ENCODE measurements around the gene NDUFS8. TPM values are rescaled to one million over a fixed set of nuclear protein-coding genes. Genes with fewer than 3 reads are reported as not detected.

NDUFS8 gene
- total and polyA plus RNA-seq, 10 of the 15 experiments (the other 5 are each of a cell fraction or from before 2014, with no cell fraction given), result 17.6 to 308 (median 120) TPM

- no peak for TF ChIP-seq RAD21 (IDR thresholded peaks at IDR 0.05; ENCODE audit: insufficient read depth, low read depth, low read length)
- TF ChIP-seq NFXL1 (IDR thresholded peaks at IDR 0.05; ENCODE audit: borderline replicate concordance), result no peak
Observed at GRCh38 chr11:68026391-68027105, 3.9 kb upstream of the NDUFS8 start (continued).

- ChIA-PET SMC1A (ENCODE audit: uncharacterized antibody, unreplicated experiment) (no interaction called here), POLR2A (no interaction called here), CTCF (no interaction called here), RAD21 (ENCODE audit: unreplicated experiment) (interaction anchor here (1.4 kb wide), 1 partner anchor 17 kb away, joined by 3 read pairs; the partner anchor contains the start of gene ALDH3B1)
- H3K9ac ChIP-seq (ENCODE audit: control insufficient read depth, insufficient read depth, low read length), result no peak overlapping the region
- no peak overlapping the region for H2AFZ ChIP-seq (ENCODE audit: control insufficient read depth, low read depth, low read length)
- in situ Hi-C loops (cut with MboI) (no loop called here), intact Hi-C loops (cut with micrococcal nuclease; ENCODE audit: unreplicated experiment) (loop anchor here (10.0 kb wide), 1 partner anchor 427 kb away; no protein-coding TSS in a partner anchor)
- H3K9me3 ChIP-seq (replicated peaks; ENCODE audit: control insufficient read depth, insufficient read depth, low read length), result no peaks in the 10 kb centered on the region
- peaks cover 17% of the 10 kb centered on the region for H3K4me1 ChIP-seq (ENCODE audit: control insufficient read depth, insufficient read depth, low read length)
- no peak for DNase-seq (ENCODE audit: low read depth, low spot score)
- WGBS (ENCODE audit: insufficient coverage, insufficient replicate concordance, low lambda C conversion rate, missing lambda C conversion rate), result 98% methylated on average over 16 of the region's 21 CpGs
- H3K4me3 ChIP-seq, result no peak overlapping the region
- no peak for FAIRE-seq
- ATAC-seq, result no peak
- no peak overlapping the region for H3K4me2 ChIP-seq (ENCODE audit: control insufficient read depth, insufficient read depth)
- no peak overlapping the region for H3K27ac ChIP-seq (ENCODE audit: control insufficient read depth, insufficient read depth)
- BruUV-seq (replicated peaks), result no TSS peak
- TF ChIP-seq CEBPZ (IDR thresholded peaks at IDR 0.05; ENCODE audit: low read depth, low read length) (no peak), GATAD2B (conservative IDR thresholded peaks at IDR 0.05; ENCODE audit: low read depth) (no peak), ZNF217 (IDR thresholded peaks at IDR 0.05) (no peak), SUPT20H (IDR thresholded peaks at IDR 0.05; ENCODE audit: borderline replicate concordance, control insufficient read depth, low read depth, low read length) (no peak), STAT3 (IDR thresholded peaks at IDR 0.05; ENCODE audit: low read depth, low read length) (no peak), CREB1 (IDR thresholded peaks at IDR 0.05; ENCODE audit: low read depth) (no peak), PRDM15 (CRISPR knock-in tag; IDR thresholded peaks at IDR 0.05) (no peak)
- peaks cover 0 to 2% of the 10 kb centered on the region in 2 experiments; a peak in 1 of 4 replicates for H3K36me3 ChIP-seq (ENCODE audit: control insufficient read depth in 2 of 2, insufficient read depth in 2 of 2, low read length in 1 of 2)
- peaks cover 18% of the 10 kb centered on the region for H3K79me2 ChIP-seq (ENCODE audit: control insufficient read depth, insufficient read depth, low read length)
- no peaks in the 10 kb centered on the region for H3K27me3 ChIP-seq (replicated peaks in 1 of 2; ENCODE audit: control insufficient read depth in 2 of 2, insufficient read depth in 2 of 2, low read length in 1 of 2)
- H4K20me1 ChIP-seq (ENCODE audit: control insufficient read depth, insufficient read depth), result no peaks in the 10 kb centered on the region
Observed at GRCh38 chr11:68027667-68028066, 2.8 kb upstream of the NDUFS8 start.

All from GM12878 (cell line).